GM18502 (cell line): ENCODE measurements around the gene ADAMTSL4.
"Not testable (repeated sequence)": the region's sequence is repeated elsewhere in the genome, so short reads cannot be mapped to it uniquely, and the experiment has no call there.

ENCODE experiments used
- ATAC-seq: cut with Tn5 transposase; IDR thresholded peaks from one replicate; pipeline ENCODE4 v1.9.1; 2021; ENCODE audit warnings: mild to moderate bottlenecking; ENCODE audit not compliant: unreplicated experiment, poor library complexity

ADAMTSL4 gene

DNA sequence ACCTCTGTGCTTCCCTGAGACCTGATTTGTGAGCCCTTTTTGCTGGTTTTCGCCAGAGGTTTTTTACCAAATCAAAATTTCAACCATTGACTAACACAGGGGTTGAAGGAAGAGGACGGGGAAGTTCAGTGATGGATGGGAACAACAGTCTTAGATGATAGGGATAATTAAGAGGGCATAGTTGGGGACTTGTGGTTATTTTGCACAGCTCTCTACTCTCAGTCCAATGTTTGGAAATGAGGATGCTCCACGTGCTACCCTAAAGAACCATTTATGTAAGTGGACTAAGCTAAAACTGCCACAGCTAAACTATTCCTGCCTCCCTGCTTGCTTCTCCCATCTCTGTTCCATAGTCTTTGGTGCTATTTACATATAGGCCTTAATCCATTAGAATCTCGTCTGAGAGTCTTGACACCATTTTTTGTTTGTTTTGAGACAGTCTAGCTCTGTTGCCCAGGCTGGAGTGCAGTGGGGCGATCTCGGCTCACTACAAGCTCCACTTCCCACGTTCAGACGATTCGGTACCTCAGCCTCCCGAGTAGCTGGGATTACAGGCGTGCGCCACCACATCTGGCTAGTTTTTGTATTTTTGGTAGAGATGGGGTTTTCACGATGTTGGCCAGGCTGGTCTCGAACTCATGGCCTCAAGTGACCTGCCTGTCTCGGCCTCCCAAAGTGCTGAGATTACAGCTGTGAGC lies 30.9 kb downstream of the ADAMTSL4 start:
- ATAC-seq = no peak

DNA sequence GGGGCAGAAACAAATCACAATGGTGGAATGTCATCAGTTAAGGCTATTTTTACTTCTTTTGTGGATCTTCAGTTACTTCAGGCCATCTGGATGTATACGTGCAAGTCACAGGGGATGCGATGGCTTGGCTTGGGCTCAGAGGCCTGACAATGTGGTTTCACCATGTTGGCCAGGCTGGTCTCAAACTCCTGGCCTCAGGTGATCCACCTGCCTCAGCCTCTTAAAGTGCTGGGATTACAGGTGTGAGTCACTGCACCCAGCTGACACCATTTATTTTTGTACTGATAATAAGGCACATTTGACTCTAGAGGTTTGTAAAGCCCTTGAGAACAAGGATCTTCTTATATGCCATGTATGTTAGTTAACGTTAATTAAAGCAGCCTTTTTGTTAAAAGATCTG lies 31.8 kb downstream of the ADAMTSL4 start:
- ATAC-seq = not testable (repeated sequence)

GRCh38 chr1:150581437-150581836 lies 32.2 kb downstream of the ADAMTSL4 start:
- ATAC-seq = not testable (repeated sequence)

- ATAC-seq = not testable (repeated sequence)
Observed at GRCh38 chr1:150581962-150582361, 32.8 kb downstream of the ADAMTSL4 start.

- no peak for ATAC-seq
Observed at GRCh38 chr1:150582371-150582770, 33.2 kb downstream of the ADAMTSL4 start.

DNA sequence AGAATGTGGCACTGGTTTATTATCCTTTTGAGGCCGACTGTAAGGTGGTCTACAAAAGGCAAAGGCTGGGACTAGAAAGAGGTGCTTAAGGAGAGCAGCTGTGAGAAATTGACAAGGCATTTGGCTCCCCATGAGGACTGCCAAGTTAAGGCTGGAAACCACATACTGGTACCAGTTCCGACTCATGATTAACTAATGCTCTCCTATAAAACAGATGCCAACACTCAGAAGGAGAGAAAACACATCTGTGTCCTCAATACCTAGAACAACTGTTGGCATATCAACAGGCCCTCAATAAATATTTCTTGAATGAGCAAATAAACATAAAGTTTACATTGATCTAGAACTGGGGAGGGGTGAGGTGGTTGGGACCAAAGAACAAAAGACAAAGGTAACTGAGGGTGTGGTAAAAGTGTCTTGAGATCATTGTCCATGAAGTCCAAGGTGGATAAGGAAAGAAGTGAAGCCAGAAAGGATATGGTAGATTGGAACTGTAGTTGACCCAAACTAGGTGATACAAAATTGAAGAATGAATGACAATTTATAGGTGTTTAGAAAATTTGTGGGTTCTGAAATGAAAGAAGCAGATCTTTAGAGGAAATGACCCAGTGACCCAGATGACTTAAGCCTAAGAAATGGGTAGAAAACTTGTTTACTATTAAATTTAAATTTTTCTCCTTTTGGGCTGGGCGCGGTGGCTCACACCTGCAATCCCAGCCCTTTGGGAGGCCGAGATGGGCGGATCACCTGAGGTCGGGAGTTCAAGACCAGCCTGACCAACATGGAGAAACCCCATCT lies 47.1 kb downstream of the ADAMTSL4 start:
- ATAC-seq = no peak

DNA sequence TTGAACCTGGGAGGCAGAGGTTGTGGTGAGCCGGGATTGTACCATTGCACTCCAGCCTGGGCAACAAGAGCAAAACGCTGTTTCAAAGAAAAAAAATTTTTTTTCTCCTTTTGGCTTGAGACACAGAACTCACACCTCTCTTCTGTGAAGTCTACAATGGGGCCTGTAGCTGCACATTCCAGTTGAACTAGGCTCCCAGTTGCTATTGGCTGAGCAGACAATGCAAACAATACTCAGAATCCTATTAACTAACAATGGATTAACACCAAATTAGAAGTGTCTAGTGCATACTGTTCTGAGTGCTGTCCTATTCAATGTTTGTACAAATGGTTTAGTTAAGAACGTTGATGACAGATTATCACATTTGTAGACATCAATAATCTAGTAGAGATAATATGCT lies 47.8 kb downstream of the ADAMTSL4 start:
- no peak for ATAC-seq

GRCh38 chr1:150598346-150598745 lies 49.1 kb downstream of the ADAMTSL4 start:
- ATAC-seq = not testable (repeated sequence)

GRCh38 chr1:150601540-150601939 lies 52.3 kb downstream of the ADAMTSL4 start:
- no peak for ATAC-seq

DNA sequence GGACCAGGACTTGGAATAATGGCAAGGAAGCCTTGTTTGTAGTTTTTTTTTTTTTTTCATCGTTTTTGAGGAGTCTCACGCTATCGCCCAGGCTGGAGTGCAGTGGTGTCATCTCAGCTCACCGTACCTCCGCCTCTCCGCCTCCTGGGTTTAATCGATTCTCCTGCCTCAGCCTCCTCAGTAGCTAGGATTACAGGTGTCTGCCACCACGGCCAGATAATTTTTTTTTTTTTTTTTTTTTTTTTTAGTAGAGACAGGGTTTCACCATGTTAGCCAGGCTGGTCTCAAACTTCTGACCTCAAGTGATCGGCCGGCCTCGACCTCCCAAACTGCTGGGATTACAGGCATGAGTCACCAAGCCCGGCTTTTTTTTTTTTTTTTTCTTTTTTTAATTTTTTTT lies 53.2 kb downstream of the ADAMTSL4 start:
- not testable (repeated sequence) for ATAC-seq

DNA sequence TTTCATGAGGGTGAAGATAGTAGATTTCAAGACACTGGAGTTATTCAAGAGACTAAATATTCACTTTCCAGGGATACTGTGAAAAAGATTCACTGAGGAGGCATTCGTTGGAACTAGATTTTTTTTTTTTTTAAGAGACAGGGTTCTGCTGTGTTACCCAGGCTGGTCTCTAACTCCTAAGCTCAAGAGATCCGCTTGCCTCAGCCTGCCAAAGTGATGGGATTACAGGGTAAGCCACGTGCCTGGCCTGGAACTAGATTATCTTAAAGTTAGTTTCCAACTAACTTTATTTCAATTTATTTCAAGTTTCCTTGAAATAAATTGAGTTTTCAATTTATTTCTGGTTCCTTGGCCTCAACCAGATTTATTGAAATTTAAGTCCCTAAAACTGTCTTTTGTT lies 54.5 kb downstream of the ADAMTSL4 start:
- no peak for ATAC-seq

DNA sequence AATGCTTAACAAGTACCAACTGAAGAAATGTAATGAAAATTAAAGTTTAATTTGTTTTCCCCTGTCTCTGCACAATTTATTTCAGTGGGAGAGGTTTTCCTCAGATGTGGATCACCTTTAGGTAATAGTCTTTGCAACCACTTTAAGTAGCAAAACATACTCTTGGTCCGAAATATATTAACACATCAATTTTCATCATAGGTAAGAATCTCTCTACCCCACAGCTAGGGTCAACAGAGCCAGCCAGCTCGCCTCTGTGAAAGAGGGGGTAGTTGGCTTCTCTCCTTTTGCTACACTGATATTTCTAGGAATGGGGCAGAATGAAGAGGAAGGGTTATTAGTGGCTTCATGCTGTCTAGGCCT lies 55.0 kb downstream of the ADAMTSL4 start:
- no peak for ATAC-seq

- not testable (repeated sequence) for ATAC-seq
Observed at GRCh38 chr1:150605451-150605731, 56.2 kb downstream of the ADAMTSL4 start.

GRCh38 chr1:150606463-150607142 lies 57.4 kb downstream of the ADAMTSL4 start:
- ATAC-seq = no peak

DNA sequence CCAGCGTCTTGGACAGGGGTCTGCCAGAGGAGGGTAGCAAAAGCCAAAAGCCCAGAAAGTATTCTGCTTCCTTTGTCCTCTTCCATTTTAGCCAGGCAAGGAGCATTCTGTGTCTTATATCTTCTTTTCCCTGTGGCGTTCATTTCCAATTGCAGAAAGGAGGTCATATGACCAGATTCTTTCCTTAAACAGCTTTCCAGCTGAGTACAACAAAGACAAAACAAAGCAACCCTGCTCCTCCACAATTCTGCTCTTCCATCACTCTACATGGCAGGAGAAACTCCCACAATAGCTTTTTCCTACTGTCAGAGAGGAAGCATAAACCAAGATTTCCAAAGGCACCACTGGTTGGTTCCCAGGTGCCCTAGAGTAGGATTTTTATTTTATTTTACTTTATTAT lies 60.5 kb downstream of the ADAMTSL4 start:
- no peak for ATAC-seq
